GM06990 (cell line): ENCODE results near the gene SLC23A1.
A peak's percentile ranks its signal among the peaks of the same experiment; 100 is the strongest.
"Not testable (repeated sequence)": the region's sequence is repeated elsewhere in the genome, so short reads cannot be mapped to it uniquely, and the experiment has no call there.

Source experiments
- DNase-seq: peaks from one replicate; pipeline ENCODE4 v3.0.0-alpha.2; 2011; ENCODE audit not compliant: insufficient read length; ENCODE audit errors: extremely low read depth
- H3K27me3 ChIP-seq: replicated peaks from 2 replicates; pipeline ENCODE4 v1.6.0; 2011; ENCODE audit warnings: low read length; ENCODE audit not compliant: control insufficient read depth, insufficient read depth
- H3K36me3 ChIP-seq: 2 replicates; pipeline ENCODE4 v1.5.1; 2011; ENCODE audit warnings: low read length; ENCODE audit not compliant: control insufficient read depth, insufficient read depth
- H3K4me3 ChIP-seq: replicated peaks from 2 replicates; pipeline ENCODE4 v1.5.1; 2011; ENCODE audit warnings: low read depth, mild to moderate bottlenecking, control low read depth, low read length
- TF ChIP-seq, protein P1 (sequence below): IDR thresholded peaks from 2 replicates; pipeline ENCODE4 v1.5.1; 2011; ENCODE audit warnings: low read length, control low read depth, mild to moderate bottlenecking, inconsistent platforms; ENCODE audit not compliant: insufficient read depth, poor library complexity, severe bottlenecking

The SLC23A1 gene

GRCh38 chr5:139354186-139354585, 28.9 kb downstream of the SLC23A1 start:
- TF ChIP-seq, protein P1, sequence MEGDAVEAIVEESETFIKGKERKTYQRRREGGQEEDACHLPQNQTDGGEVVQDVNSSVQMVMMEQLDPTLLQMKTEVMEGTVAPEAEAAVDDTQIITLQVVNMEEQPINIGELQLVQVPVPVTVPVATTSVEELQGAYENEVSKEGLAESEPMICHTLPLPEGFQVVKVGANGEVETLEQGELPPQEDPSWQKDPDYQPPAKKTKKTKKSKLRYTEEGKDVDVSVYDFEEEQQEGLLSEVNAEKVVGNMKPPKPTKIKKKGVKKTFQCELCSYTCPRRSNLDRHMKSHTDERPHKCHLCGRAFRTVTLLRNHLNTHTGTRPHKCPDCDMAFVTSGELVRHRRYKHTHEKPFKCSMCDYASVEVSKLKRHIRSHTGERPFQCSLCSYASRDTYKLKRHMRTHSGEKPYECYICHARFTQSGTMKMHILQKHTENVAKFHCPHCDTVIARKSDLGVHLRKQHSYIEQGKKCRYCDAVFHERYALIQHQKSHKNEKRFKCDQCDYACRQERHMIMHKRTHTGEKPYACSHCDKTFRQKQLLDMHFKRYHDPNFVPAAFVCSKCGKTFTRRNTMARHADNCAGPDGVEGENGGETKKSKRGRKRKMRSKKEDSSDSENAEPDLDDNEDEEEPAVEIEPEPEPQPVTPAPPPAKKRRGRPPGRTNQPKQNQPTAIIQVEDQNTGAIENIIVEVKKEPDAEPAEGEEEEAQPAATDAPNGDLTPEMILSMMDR = no peak
- H3K36me3 ChIP-seq = no peaks in the 10 kb centered on the region
- no peak for DNase-seq
- no peak overlapping the region for H3K4me3 ChIP-seq
- no peaks in the 10 kb centered on the region for H3K27me3 ChIP-seq

- H3K36me3 ChIP-seq, H3K4me3 ChIP-seq, DNase-seq, H3K27me3 ChIP-seq: not testable (repeated sequence)
These were observed 35.2 kb downstream of the SLC23A1 start for GRCh38 chr5:139347863-139348262.

DNA sequence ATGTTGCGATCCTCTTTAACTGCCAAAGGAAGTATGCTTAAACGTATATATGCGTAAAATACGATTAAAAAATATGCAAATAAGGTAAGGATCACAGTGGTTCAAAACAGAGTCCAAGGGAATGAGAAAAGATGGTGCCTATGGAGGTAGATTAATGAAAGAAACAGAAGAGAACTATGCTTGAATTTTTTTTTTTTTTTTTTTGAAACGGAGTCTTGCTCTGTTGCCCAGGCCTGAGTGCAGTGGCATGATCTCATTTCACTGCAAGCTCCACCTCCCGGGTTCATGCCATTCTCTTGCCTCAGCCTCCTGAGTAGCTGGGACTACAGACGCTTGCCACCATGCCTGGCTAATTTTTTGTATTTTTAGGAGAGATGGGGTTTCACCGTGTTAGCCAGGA, 37.7 kb downstream of the SLC23A1 start:
- H3K4me3 ChIP-seq, DNase-seq, H3K27me3 ChIP-seq, H3K36me3 ChIP-seq: not testable (repeated sequence)

DNA sequence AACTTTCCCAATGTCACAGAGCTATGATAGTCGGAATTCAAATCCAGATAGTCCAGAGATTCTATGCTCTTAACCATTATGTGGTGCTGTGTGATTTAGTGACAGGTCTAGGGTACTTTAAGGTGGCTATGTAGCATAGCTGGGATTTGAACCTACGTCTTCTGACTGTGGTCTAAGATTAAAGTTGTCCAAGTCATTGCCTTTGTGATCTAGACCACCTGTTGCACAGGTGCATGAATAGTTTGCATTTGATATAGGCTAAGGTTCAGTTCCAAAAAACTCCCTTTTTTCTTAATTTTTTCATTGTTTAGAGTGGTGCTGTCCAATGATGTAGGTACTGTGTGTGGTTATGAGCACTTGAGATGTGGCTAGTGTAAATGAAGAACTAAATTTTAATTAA, 38.9 kb downstream of the SLC23A1 start:
- TF ChIP-seq, protein P1 = no peak
- DNase-seq = no peak
- H3K36me3 ChIP-seq = no peaks in the 10 kb centered on the region; the same call in 1 of the 2 replicates
- H3K27me3 ChIP-seq = no peaks in the 10 kb centered on the region
- H3K4me3 ChIP-seq = no peak overlapping the region

DNA sequence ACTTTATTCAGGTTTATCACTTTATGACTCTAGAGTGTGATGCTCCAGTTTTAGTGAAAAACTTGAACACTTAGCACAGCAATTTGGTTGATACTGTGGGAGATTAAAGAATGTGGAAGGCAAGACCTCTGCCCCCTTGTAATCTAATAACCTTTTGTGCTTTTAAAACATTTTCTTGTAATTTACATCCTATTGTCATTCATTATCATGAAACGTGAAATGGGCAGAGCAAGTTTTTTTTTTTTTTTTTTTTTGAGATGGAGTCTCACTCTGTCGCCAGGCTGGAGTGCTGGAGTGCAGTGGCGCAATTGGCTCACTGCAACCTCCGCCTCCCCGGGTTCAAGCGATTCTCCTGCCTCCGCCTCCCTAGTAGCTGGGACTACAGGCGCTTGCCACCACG, 39.6 kb downstream of the SLC23A1 start:
- Histone ChIP-seq H3K4me3 (peak overlapping the region; percentile 99), H3K36me3 (no peaks in the 10 kb centered on the region; the same call in 1 of the 2 replicates), H3K27me3 (no peaks in the 10 kb centered on the region)
- DNase-seq = no peak
- TF ChIP-seq, protein P1 = no peak

GRCh38 chr5:139342423-139342723, 40.7 kb downstream of the SLC23A1 start:
- TF ChIP-seq, protein P1 = no peak
- Histone ChIP-seq H3K4me3 (peak overlapping the region; percentile 99), H3K36me3 (no peaks in the 10 kb centered on the region; the same call in 1 of the 2 replicates), H3K27me3 (no peaks in the 10 kb centered on the region)
- no peak for DNase-seq

DNA sequence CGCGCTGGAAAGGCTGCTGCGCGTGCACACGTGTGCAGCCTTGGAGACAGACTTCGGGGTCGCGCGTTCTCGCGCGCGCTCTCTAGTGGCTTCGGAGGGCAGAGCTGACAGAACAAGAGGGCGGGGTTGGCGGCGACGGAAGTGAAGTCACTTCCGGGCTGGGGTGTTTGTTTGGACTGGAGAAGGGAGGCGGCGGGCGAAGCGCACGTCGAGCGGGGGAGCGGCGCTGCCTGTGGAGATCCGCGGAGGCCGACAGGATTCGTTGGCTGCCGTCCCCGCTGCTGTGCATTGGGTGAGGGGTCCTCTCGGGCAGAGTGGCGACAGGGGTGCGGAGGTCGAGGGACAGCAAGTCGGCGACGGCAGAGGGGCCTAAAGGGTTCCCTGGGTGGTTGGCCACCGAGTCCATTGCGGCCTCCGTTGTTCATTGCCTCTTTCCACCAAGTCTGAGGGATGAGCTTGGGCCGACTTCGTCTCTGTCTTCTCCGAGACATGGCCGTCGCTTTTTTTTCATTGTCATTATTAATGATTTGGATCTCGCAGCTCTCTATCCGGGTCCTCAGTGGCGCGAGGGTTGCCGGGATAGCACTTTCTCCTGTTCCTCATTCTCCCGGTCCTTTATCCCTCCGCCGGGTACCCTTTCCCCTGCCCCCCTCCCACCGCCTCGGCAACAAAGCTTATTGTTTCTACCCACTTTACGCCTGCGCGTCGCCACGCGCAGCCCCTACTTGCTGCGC, 41.2 kb downstream of the SLC23A1 start, which contains the start of gene PAIP2:
Gene PAIP2 (plus strand): TSS at position 166 of the 734 bp plus-strand sequence. CDS start 21,931 bp downstream, outside the sequence.
- Histone ChIP-seq H3K27me3 (no peaks in the 10 kb centered on the region), H3K36me3 (no peaks in the 10 kb centered on the region; the same call in 1 of the 2 replicates), H3K4me3 (peak within 1 kb of the TSS; percentile 99)
- TF ChIP-seq, protein P1 = peak; percentile 92
- DNase-seq = peak; percentile 95
